ENCODE results near the gene HDDC3.
A peak's percentile ranks its signal among the peaks of the same experiment; 100 is the strongest.

Gene HDDC3

DNA sequence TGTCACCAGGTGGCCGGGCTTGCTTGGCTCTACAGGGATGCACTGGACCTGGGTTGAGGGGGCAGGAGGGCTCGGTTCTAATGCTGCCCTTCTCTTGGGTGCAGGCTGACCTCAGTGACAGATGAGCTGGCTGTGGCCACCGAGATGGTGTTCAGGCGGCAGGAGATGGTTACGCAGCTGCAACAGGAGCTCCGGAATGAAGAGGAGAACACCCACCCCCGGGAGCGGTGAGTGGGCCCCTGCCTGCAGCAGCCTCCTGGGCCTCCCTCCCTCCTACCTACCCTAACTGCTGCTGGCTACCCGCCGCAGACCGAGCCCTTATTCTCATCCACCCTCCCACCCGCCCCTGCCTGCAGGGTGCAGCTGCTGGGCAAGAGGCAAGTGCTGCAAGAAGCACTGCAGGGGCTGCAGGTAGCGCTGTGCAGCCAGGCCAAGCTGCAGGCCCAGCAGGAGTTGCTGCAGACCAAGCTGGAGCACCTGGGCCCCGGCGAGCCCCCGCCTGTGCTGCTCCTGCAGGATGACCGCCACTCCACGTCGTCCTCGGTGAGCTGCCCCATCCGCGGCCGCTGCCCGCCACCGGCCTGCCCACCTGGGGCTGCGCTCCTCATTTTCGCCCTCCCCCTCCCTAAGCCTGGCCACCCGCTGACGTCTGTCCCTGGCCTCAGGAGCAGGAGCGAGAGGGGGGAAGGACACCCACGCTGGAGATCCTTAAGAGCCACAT, 42.5 kb downstream of the HDDC3 start:
- peaks cover 7% of the 10 kb centered on the region for H4K20me1 ChIP-seq (ENCODE audit: insufficient read depth, low read length, poor library complexity, severe bottlenecking)
- no peak overlapping the region for H3K4me2 ChIP-seq (ENCODE audit: low read depth, low read length, poor library complexity, severe bottlenecking)
- peaks cover 22% of the 10 kb centered on the region for H3K79me2 ChIP-seq (ENCODE audit: insufficient read depth, low read length)
- H3K27me3 ChIP-seq (ENCODE audit: insufficient read depth, low read length, poor library complexity, severe bottlenecking), result no peaks in the 10 kb centered on the region
- peaks cover 32% of the 10 kb centered on the region; the same call in 1 of the 2 replicates for H3K36me3 ChIP-seq (ENCODE audit: insufficient read depth, low read length)
- H3K4me1 ChIP-seq (ENCODE audit: insufficient read depth, low read length, poor library complexity, severe bottlenecking), result peaks cover 17% of the 10 kb centered on the region
- H3K4me3 ChIP-seq (ENCODE audit: low read length, poor library complexity, severe bottlenecking), result no peak overlapping the region
- no peaks in the 10 kb centered on the region for H3K9me2 ChIP-seq (replicated peaks; ENCODE audit: low read depth, low read length)
- no peak overlapping the region for H3K9ac ChIP-seq (ENCODE audit: low read depth, low read length, poor library complexity, severe bottlenecking)
- H2AFZ ChIP-seq (ENCODE audit: low read length), result no peak overlapping the region
- H3K9me3 ChIP-seq (ENCODE audit: insufficient read depth, low read depth, low read length), result no peaks in the 10 kb centered on the region
- TF ChIP-seq, protein P1, sequence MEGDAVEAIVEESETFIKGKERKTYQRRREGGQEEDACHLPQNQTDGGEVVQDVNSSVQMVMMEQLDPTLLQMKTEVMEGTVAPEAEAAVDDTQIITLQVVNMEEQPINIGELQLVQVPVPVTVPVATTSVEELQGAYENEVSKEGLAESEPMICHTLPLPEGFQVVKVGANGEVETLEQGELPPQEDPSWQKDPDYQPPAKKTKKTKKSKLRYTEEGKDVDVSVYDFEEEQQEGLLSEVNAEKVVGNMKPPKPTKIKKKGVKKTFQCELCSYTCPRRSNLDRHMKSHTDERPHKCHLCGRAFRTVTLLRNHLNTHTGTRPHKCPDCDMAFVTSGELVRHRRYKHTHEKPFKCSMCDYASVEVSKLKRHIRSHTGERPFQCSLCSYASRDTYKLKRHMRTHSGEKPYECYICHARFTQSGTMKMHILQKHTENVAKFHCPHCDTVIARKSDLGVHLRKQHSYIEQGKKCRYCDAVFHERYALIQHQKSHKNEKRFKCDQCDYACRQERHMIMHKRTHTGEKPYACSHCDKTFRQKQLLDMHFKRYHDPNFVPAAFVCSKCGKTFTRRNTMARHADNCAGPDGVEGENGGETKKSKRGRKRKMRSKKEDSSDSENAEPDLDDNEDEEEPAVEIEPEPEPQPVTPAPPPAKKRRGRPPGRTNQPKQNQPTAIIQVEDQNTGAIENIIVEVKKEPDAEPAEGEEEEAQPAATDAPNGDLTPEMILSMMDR (conservative IDR thresholded peaks at IDR 0.05; ENCODE audit: low read length), result no peak
- no peak for TF ChIP-seq EZH2phosphoT487 (IDR thresholded peaks at IDR 0.05; ENCODE audit: borderline replicate concordance)
- no peaks in the 10 kb centered on the region for H3F3A ChIP-seq (ENCODE audit: low read depth)

DNA sequence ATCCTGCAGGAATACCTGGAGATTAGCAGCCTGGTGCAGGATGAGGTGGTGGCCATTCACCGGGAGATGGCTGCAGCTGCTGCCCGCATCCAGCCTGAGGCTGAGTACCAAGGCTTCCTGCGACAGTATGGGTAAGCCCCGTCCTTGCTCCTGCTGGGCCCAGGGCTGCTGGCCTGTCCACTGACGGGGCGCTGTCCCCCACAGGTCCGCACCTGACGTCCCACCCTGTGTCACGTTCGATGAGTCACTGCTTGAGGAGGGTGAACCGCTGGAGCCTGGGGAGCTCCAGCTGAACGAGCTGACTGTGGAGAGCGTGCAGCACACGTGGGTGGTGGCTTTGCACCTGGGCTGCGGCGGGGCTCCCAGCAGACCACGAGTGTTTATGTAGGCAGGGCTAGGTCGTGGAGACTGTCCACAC, 43.0 kb downstream of the HDDC3 start:
- Histone ChIP-seq H3K9ac (ENCODE audit: low read depth, low read length, poor library complexity, severe bottlenecking) (no peak overlapping the region), H3K4me2 (ENCODE audit: low read depth, low read length, poor library complexity, severe bottlenecking) (no peak overlapping the region)
- no peak for TF ChIP-seq EZH2phosphoT487 (IDR thresholded peaks at IDR 0.05; ENCODE audit: borderline replicate concordance)
- TF ChIP-seq, protein P1 (conservative IDR thresholded peaks at IDR 0.05; ENCODE audit: low read length), result no peak

DNA sequence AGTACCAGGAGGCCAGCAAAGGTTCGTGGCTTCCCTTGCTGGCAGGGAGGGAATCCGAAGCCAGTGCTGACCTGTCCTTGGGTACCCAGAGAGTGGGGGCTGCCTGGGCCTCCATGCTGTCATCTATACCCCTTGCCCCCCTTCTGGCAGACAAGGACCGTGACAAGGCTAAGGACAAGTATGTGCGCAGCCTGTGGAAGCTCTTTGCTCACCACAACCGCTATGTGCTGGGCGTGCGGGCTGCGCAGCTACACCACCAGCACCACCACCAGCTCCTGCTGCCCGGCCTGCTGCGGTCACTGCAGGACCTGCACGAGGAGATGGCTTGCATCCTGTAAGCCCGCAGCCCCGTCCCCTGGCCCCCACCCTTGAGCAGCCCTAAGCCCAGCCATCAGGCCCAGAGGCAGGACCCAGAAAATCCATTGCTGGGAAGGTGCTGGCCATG, 45.3 kb downstream of the HDDC3 start:
- peaks cover 28% of the 10 kb centered on the region for H3K4me1 ChIP-seq (ENCODE audit: insufficient read depth, low read length, poor library complexity, severe bottlenecking)

More for the DNA sequence above, 43.0 kb downstream of the HDDC3 start:
- Histone ChIP-seq H3K79me2 (ENCODE audit: insufficient read depth, low read length) (peaks cover 27% of the 10 kb centered on the region), H4K20me1 (ENCODE audit: insufficient read depth, low read length, poor library complexity, severe bottlenecking) (peaks cover 7% of the 10 kb centered on the region), H3K4me3 (ENCODE audit: low read length, poor library complexity, severe bottlenecking) (no peak overlapping the region), H3K9me3 (ENCODE audit: insufficient read depth, low read depth, low read length) (no peaks in the 10 kb centered on the region), H3K27me3 (ENCODE audit: insufficient read depth, low read length, poor library complexity, severe bottlenecking) (no peaks in the 10 kb centered on the region), H3K9me2 (replicated peaks; ENCODE audit: low read depth, low read length) (no peaks in the 10 kb centered on the region), H2AFZ (ENCODE audit: low read length) (no peak overlapping the region), H3F3A (ENCODE audit: low read depth) (no peaks in the 10 kb centered on the region), H3K4me1 (ENCODE audit: insufficient read depth, low read length, poor library complexity, severe bottlenecking) (peaks cover 17% of the 10 kb centered on the region), H3K36me3 (ENCODE audit: insufficient read depth, low read length) (peaks cover 32% of the 10 kb centered on the region; the same call in 1 of the 2 replicates)

More for the DNA sequence above, 45.3 kb downstream of the HDDC3 start:
- Histone ChIP-seq H3K36me3 (ENCODE audit: insufficient read depth, low read length) (peaks cover 13% of the 10 kb centered on the region; the same call in 1 of the 2 replicates), H3K9me3 (ENCODE audit: insufficient read depth, low read depth, low read length) (no peaks in the 10 kb centered on the region), H3K27me3 (ENCODE audit: insufficient read depth, low read length, poor library complexity, severe bottlenecking) (no peaks in the 10 kb centered on the region), H3K9me2 (replicated peaks; ENCODE audit: low read depth, low read length) (no peaks in the 10 kb centered on the region), H3K9ac (ENCODE audit: low read depth, low read length, poor library complexity, severe bottlenecking) (peak overlapping the region; percentile 20), H3K4me3 (ENCODE audit: low read length, poor library complexity, severe bottlenecking) (no peak overlapping the region), H3K4me2 (ENCODE audit: low read depth, low read length, poor library complexity, severe bottlenecking) (peak overlapping the region; percentile 77), H4K20me1 (ENCODE audit: insufficient read depth, low read length, poor library complexity, severe bottlenecking) (peaks cover 7% of the 10 kb centered on the region), H3K79me2 (ENCODE audit: insufficient read depth, low read length) (peaks cover 42% of the 10 kb centered on the region), H3F3A (ENCODE audit: low read depth) (no peaks in the 10 kb centered on the region), H2AFZ (ENCODE audit: low read length) (no peak overlapping the region)
- TF ChIP-seq, protein P1 (conservative IDR thresholded peaks at IDR 0.05; ENCODE audit: low read length), result no peak
- no peak for TF ChIP-seq EZH2phosphoT487 (IDR thresholded peaks at IDR 0.05; ENCODE audit: borderline replicate concordance)
